GM23248 (cell line): ENCODE measurements around the gene RDX.

Experiments
- EZH2 ChIP-seq: fragments of 200-600 bp; sonication (generic); IDR thresholded peaks from 2 replicates; pipeline ENCODE4 v1.6.1; 2018; ENCODE audit warnings: antibody characterized with exemption, mild to moderate bottlenecking; ENCODE audit not compliant: insufficient read depth, poor library complexity, severe bottlenecking
- EZH2phosphoT487 ChIP-seq: fragments of 200-600 bp; sonication (generic); IDR thresholded peaks from 2 replicates; pipeline ENCODE4 v1.6.1; 2018; ENCODE audit warnings: antibody characterized with exemption, moderate library complexity, mild to moderate bottlenecking, low read depth; ENCODE audit not compliant: insufficient read depth

DNA sequence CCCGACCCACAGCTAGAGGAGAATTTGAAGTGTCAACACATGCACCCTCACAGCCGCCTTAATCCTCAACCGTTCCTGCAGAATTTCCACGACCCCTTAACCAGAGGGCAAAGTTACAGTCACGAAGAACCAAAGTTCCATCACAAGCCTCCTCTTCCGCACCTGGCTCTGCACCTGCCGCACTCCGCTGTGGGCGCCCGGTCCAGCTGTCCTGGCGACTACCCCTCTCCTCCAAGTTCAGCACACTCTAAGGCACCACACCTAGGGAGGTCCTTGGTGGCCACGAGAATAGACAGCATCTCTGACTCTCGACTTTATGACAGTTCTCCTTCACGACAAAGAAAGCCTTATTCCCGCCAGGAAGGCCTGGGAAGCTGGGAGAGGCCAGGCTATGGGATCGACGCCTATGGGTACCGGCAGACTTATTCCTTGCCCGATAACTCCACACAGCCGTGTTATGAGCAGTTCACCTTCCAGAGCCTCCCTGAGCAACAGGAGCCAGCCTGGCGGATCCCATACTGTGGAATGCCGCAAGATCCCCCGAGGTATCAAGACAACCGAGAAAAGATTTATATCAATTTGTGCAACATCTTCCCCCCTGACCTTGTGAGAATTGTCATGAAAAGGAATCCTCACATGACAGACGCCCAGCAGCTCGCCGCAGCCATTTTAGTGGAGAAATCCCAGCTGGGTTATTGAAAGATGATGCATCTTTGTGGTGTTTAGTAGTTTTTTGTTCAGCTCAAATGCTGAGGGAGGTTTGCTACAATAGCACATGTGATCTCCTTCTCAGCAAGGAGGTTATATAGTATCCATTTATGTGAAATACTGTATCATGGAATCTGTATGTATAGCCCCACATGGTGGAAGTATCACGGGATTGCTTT, 131.1 kb downstream of the RDX start:
- TF ChIP-seq EZH2 (no peak), EZH2phosphoT487 (no peak)
